GM23338 (cell line): ENCODE measurements around the gene TCERG1L. TPM values are rescaled to one million over a fixed set of nuclear protein-coding genes. Genes with fewer than 3 reads are reported as not detected.

ENCODE experiments used
- ATAC-seq: fragments of 200-7000 bp; cut with Tn5 transposase; 3 replicates; pipeline ENCODE4 v1.9.1; 2020
- DNase-seq: peaks from one replicate; pipeline ENCODE4 v3.0.0-alpha.2; 2015; ENCODE audit warnings: low spot score
- H2AFZ ChIP-seq: fragments of 200-600 bp; sonication (generic); 2 replicates; pipeline ENCODE4 v1.8.0; 2016; ENCODE audit warnings: antibody characterized with exemption, mild to moderate bottlenecking, moderate library complexity
- H3F3A ChIP-seq: fragments of 200-600 bp; sonication (generic); replicated peaks from 2 replicates; pipeline ENCODE4 v1.8.0; 2017; ENCODE audit warnings: antibody characterized with exemption, mixed run types, low read depth
- H3K27ac ChIP-seq: fragments of 200-600 bp; sonication (generic); 2 replicates; pipeline ENCODE4 v1.6.1; 2016; ENCODE audit warnings: low read depth
- H3K27me3 ChIP-seq: fragments of 200-600 bp; sonication (generic); 2 replicates; pipeline ENCODE4 v1.8.0; 2016; ENCODE audit warnings: mild to moderate bottlenecking, mixed run types, moderate library complexity; ENCODE audit not compliant: insufficient read depth
- H3K36me3 ChIP-seq: fragments of 200-600 bp; sonication (generic); 2 replicates; pipeline ENCODE4 v1.8.0; 2016; ENCODE audit warnings: mild to moderate bottlenecking; ENCODE audit not compliant: insufficient read depth
- H3K4me1 ChIP-seq: fragments of 200-600 bp; sonication (generic); 2 replicates; pipeline ENCODE4 v1.8.0; 2016; ENCODE audit warnings: mild to moderate bottlenecking, moderate library complexity; ENCODE audit not compliant: insufficient read depth
- H3K4me2 ChIP-seq: fragments of 200-600 bp; sonication (generic); 2 replicates; pipeline ENCODE4 v1.7.1; 2017; ENCODE audit warnings: mixed run types
- H3K4me3 ChIP-seq: fragments of 200-600 bp; sonication (generic); 2 replicates; pipeline ENCODE4 v1.6.1; 2016; ENCODE audit warnings: mixed run types
- H3K79me2 ChIP-seq: fragments of 200-600 bp; sonication (generic); replicated peaks from 2 replicates; pipeline ENCODE4 v1.8.0; 2017; ENCODE audit warnings: mild to moderate bottlenecking; ENCODE audit not compliant: insufficient read depth
- H3K9me2 ChIP-seq: fragments of 200-600 bp; sonication (generic); 2 replicates; pipeline ENCODE4 v1.8.0; 2017; ENCODE audit not compliant: insufficient read depth
- H4K20me1 ChIP-seq: fragments of 200-600 bp; sonication (generic); replicated peaks from 2 replicates; pipeline ENCODE4 v1.8.0; 2017; ENCODE audit warnings: mild to moderate bottlenecking; ENCODE audit not compliant: insufficient read depth
- H3K27ac Mint-ChIP-seq: 2 replicates; pipeline ENCODE4 v1.8.0; 2020; ENCODE audit warnings: inconsistent platforms, mild to moderate bottlenecking, moderate library complexity, mixed read lengths
- H3K27me3 Mint-ChIP-seq: 3 replicates; pipeline ENCODE4 v1.8.0; 2022; ENCODE audit warnings: low read depth, mild to moderate bottlenecking, moderate library complexity, mixed read lengths, inconsistent platforms; ENCODE audit not compliant: insufficient read depth, poor library complexity
- H3K36me3 Mint-ChIP-seq: 3 replicates; pipeline ENCODE4 v1.8.0; 2021; ENCODE audit warnings: low read depth, mild to moderate bottlenecking, inconsistent platforms, moderate library complexity, mixed read lengths
- H3K4me1 Mint-ChIP-seq: 3 replicates; pipeline ENCODE4 v1.8.0; 2020; ENCODE audit warnings: mild to moderate bottlenecking, inconsistent platforms, mixed read lengths
- H3K4me3 Mint-ChIP-seq: 3 replicates; pipeline ENCODE4 v1.8.0; 2021; ENCODE audit warnings: moderate library complexity, mild to moderate bottlenecking, inconsistent platforms, mixed read lengths
- H3K9me3 Mint-ChIP-seq: 3 replicates; pipeline ENCODE4 v1.8.0; 2020; ENCODE audit warnings: moderate library complexity, mild to moderate bottlenecking, inconsistent platforms, mixed read lengths
- CREB1 ChIP-seq: fragments of 250-450 bp; sonication (Bioruptor Pico); IDR thresholded peaks from 2 replicates; pipeline ENCODE4 v1.5.0; 2020; ENCODE audit warnings: low read depth, mild to moderate bottlenecking, moderate library complexity
- EZH2 ChIP-seq: fragments of 200-600 bp; sonication (generic); IDR thresholded peaks from one replicate; pipeline ENCODE4 v1.8.0; 2017; ENCODE audit warnings: antibody characterized with exemption, mild to moderate bottlenecking, low read depth; ENCODE audit not compliant: unreplicated experiment
- EZH2phosphoT487 ChIP-seq: fragments of 200-600 bp; sonication (generic); IDR thresholded peaks from one replicate; pipeline ENCODE4 v1.8.1; 2018; ENCODE audit warnings: antibody characterized with exemption; ENCODE audit not compliant: unreplicated experiment
- JUNB ChIP-seq: IDR thresholded peaks from one replicate; pipeline ENCODE4 v1.6.1; 2016; ENCODE audit warnings: antibody characterized with exemption; ENCODE audit not compliant: unreplicated experiment
- POLR2AphosphoS5 ChIP-seq: IDR thresholded peaks from 2 replicates; pipeline ENCODE4 v1.6.1; 2016; ENCODE audit warnings: antibody characterized with exemption, low read depth
- STAT1 ChIP-seq: IDR thresholded peaks from one replicate; pipeline ENCODE4 v1.6.1; 2016; ENCODE audit warnings: antibody characterized with exemption; ENCODE audit not compliant: unreplicated experiment
- ZNF114 ChIP-seq: fragments of 250-450 bp; sonication (Bioruptor Pico); IDR thresholded peaks from 2 replicates; pipeline ENCODE4 v1.5.0; 2020; ENCODE audit warnings: mild to moderate bottlenecking, moderate library complexity
- ZNF331 ChIP-seq: fragments of 250-450 bp; sonication (Bioruptor Pico); IDR thresholded peaks from 2 replicates; pipeline ENCODE4 v1.5.0; 2020; ENCODE audit warnings: low read depth, mild to moderate bottlenecking, moderate library complexity
- polyA plus RNA-seq: library from polyadenylated mRNA; unstranded; fragments of >200 nt; fragmentation: Nextera tagmentation; extraction: Ambion mirVana; gene quantifications from 2 replicates; pipeline ENCODE4 v1.2.1, GENCODE V29; 2016
- total RNA-seq: library from RNA; depleted of rRNA; stranded (reverse); fragments of >200 nt; shearing (Covaris generic); gene quantifications from 2 replicates; pipeline ENCODE4 v1.2.3, GENCODE V29; 2014
- TF ChIP-seq, protein P1 (sequence below): IDR thresholded peaks from one replicate; pipeline ENCODE4 v1.6.1; 2018; ENCODE audit warnings: antibody characterized with exemption; ENCODE audit not compliant: unreplicated experiment
- TF ChIP-seq, protein P2 (sequence below): IDR thresholded peaks from 2 replicates; pipeline ENCODE4 v1.6.1; 2016; ENCODE audit warnings: antibody characterized with exemption

TCERG1L gene
- total and polyA plus RNA-seq, 2 experiments from 2014 or later, result 3.9 to 5.5 TPM

DNA sequence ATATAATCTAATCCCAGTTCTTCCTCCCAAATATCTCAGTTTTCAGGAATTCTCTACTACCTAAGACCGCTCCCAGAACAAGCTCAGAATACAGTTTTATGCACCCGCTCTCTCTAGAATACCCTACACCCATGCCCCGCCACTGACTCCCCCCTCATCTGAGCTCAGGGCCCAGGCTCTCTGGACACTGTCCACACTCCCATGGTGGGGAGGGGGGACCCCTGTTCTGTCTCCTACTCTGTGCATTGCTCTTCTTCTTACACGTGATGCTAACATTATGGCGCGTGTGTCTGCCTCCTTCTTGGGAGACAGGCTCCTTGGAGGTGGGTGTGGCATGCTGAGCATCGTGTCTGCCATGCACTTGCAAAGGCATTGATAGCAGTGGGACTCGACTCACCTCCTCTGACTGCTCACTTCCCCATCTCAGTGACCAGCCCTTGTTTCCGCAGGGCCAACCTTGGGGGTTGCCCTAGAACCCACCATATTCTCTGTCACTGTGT lies 127.9 kb downstream of the TCERG1L start:
- Histone ChIP-seq H3K4me2 (no peak overlapping the region), H4K20me1 (no peaks in the 10 kb centered on the region), H3K27me3 (no peaks in the 10 kb centered on the region), H3K9me2 (no peaks in the 10 kb centered on the region), H3K4me1 (no peaks in the 10 kb centered on the region), H3K4me3 (no peak overlapping the region), H2AFZ (no peak overlapping the region), H3K27ac (no peak overlapping the region), H3K36me3 (no peaks in the 10 kb centered on the region), H3F3A (no peaks in the 10 kb centered on the region), H3K79me2 (no peaks in the 10 kb centered on the region)
- H3K9me3 Mint-ChIP-seq, result peaks cover 65% of the 10 kb centered on the region
- H3K4me3 Mint-ChIP-seq, result no peak overlapping the region
- no peaks in the 10 kb centered on the region for H3K27me3 Mint-ChIP-seq
- no peak overlapping the region for H3K27ac Mint-ChIP-seq
- H3K36me3 Mint-ChIP-seq, result peaks cover 24% of the 10 kb centered on the region; the same call in 2 of the 3 replicates
- ATAC-seq, result no peak
- DNase-seq, result no peak
- no peaks in the 10 kb centered on the region; the same call in 2 of the 3 replicates for H3K4me1 Mint-ChIP-seq
- TF ChIP-seq JUNB (no peak), ZNF331 (no peak), EZH2 (no peak), CREB1 (CRISPR knock-in tag) (no peak), EZH2phosphoT487 (no peak), STAT1 (no peak), POLR2AphosphoS5 (no peak), ZNF114 (CRISPR knock-in tag) (no peak)
- TF ChIP-seq, protein P1, sequence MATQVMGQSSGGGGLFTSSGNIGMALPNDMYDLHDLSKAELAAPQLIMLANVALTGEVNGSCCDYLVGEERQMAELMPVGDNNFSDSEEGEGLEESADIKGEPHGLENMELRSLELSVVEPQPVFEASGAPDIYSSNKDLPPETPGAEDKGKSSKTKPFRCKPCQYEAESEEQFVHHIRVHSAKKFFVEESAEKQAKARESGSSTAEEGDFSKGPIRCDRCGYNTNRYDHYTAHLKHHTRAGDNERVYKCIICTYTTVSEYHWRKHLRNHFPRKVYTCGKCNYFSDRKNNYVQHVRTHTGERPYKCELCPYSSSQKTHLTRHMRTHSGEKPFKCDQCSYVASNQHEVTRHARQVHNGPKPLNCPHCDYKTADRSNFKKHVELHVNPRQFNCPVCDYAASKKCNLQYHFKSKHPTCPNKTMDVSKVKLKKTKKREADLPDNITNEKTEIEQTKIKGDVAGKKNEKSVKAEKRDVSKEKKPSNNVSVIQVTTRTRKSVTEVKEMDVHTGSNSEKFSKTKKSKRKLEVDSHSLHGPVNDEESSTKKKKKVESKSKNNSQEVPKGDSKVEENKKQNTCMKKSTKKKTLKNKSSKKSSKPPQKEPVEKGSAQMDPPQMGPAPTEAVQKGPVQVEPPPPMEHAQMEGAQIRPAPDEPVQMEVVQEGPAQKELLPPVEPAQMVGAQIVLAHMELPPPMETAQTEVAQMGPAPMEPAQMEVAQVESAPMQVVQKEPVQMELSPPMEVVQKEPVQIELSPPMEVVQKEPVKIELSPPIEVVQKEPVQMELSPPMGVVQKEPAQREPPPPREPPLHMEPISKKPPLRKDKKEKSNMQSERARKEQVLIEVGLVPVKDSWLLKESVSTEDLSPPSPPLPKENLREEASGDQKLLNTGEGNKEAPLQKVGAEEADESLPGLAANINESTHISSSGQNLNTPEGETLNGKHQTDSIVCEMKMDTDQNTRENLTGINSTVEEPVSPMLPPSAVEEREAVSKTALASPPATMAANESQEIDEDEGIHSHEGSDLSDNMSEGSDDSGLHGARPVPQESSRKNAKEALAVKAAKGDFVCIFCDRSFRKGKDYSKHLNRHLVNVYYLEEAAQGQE, result no peak

DNA sequence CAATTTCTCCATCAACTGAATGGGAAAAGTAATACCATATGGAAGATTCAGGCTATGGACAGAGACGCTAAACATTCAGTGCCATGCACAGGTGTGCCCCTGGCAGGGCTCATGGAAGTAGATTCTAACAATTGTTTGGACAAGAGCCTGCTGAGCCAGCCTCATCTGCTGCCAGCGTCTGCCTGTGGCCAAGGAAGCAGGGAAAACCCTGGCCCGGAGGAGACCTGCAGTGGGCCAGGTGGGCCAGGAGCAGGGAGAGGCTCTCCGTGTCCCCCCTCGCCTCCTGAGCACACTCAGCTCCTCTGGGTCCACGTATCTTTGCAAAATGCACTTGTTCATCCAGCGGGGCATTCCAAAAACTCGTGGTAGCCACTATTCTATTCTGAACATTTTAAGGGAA lies 130.1 kb downstream of the TCERG1L start:
- H3K27me3 ChIP-seq, result no peaks in the 10 kb centered on the region
- peaks cover 47% of the 10 kb centered on the region for H3K9me3 Mint-ChIP-seq
- no peak overlapping the region for H2AFZ ChIP-seq
- peaks cover 3% of the 10 kb centered on the region; the same call in 1 of the 2 replicates for H3F3A ChIP-seq
- H3K36me3 ChIP-seq, result no peaks in the 10 kb centered on the region
- peaks cover 14% of the 10 kb centered on the region; the same call in 1 of the 3 replicates for H3K36me3 Mint-ChIP-seq
- no peak overlapping the region for H3K4me3 Mint-ChIP-seq
- no peak overlapping the region for H3K27ac ChIP-seq
- no peaks in the 10 kb centered on the region for H4K20me1 ChIP-seq
- no peak for TF ChIP-seq EZH2phosphoT487
- TF ChIP-seq, protein P2, sequence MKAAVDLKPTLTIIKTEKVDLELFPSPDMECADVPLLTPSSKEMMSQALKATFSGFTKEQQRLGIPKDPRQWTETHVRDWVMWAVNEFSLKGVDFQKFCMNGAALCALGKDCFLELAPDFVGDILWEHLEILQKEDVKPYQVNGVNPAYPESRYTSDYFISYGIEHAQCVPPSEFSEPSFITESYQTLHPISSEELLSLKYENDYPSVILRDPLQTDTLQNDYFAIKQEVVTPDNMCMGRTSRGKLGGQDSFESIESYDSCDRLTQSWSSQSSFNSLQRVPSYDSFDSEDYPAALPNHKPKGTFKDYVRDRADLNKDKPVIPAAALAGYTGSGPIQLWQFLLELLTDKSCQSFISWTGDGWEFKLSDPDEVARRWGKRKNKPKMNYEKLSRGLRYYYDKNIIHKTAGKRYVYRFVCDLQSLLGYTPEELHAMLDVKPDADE, result no peak
- H3K4me3 ChIP-seq, result no peak overlapping the region
- no peaks in the 10 kb centered on the region for H3K9me2 ChIP-seq
- H3K27ac Mint-ChIP-seq, result no peak overlapping the region
- DNase-seq, result no peak
- no peaks in the 10 kb centered on the region for H3K4me1 ChIP-seq
- no peaks in the 10 kb centered on the region for H3K79me2 ChIP-seq
- H3K4me2 ChIP-seq, result no peak overlapping the region
- no peaks in the 10 kb centered on the region; the same call in 2 of the 3 replicates for H3K4me1 Mint-ChIP-seq
- no peaks in the 10 kb centered on the region for H3K27me3 Mint-ChIP-seq
- no peak for ATAC-seq
